ENCODE data around the gene TCF19.

GRCh38 chr6:31125586-31126363 is 32.6 kb upstream of the TCF19 start:
- TF ChIP-seq CTCF (IDR thresholded peaks at IDR 0.05) (no peak), POLR2A (IDR thresholded peaks at IDR 0.05) (no peak)
